Superior temporal gyrus (tissue), 1 donor: ENCODE measurements around the gene NDUFS8.

ENCODE experiments used
- DNase-seq: peaks from one replicate; pipeline ENCODE4 v3.0.0-alpha.2; 2016; ENCODE audit errors: extremely low spot score

NDUFS8 gene

DNA sequence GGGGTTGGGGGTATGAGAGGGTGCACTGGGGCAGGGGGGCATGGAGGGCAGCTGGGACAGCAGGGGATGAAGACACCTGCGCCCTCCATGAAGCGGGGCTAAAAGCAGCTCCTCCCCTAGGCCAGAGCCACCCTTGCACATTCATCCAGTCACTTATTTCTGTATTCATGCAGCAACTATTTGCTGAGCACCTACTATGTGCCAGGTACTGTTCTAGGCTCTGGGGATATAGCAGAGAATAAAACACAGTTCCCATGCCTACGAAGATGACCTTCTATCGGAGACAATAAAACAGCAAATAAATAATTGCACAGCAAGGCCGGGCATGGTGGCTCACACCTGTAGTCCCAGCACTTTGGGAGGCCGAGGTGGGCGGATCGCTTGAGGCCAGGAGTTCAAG lies 15.0 kb upstream of the NDUFS8 start:
- DNase-seq = no peak

DNA sequence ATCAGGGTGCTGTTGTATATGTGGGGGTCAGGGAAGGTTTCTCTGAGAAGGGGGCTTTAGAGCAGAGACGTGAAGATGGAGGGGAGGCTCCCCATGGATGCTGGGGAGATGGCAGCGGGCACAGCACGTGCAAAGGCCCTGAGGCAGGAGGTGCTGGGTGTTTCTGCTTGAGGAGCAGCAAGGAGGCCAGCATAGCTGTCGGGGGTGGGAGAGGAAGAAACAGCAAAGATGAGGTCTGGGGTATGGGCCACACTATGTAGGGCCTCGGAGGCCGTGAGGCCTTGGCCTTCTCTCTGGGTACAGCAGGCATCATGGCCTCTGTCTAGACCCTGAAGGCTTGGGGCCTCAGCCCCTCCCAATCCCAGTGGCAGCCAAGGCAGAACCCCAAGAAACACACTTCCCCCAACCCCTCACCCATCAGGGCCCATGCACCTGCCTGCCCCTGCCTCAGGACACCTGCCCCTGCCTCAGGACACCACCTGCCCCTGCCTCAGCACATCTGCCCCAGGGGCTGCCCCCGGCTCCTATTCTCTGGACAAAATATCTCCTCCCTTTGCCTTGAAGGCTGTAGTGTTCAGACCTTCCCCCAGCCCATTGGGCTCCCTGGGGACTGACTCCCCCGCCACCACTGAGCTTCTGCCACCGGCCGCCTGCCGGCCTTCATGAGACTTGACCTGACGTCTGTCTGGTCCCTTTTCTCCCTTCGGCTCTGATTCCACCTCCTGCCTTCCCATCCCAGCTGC lies 14.1 kb upstream of the NDUFS8 start:
- no peak for DNase-seq

DNA sequence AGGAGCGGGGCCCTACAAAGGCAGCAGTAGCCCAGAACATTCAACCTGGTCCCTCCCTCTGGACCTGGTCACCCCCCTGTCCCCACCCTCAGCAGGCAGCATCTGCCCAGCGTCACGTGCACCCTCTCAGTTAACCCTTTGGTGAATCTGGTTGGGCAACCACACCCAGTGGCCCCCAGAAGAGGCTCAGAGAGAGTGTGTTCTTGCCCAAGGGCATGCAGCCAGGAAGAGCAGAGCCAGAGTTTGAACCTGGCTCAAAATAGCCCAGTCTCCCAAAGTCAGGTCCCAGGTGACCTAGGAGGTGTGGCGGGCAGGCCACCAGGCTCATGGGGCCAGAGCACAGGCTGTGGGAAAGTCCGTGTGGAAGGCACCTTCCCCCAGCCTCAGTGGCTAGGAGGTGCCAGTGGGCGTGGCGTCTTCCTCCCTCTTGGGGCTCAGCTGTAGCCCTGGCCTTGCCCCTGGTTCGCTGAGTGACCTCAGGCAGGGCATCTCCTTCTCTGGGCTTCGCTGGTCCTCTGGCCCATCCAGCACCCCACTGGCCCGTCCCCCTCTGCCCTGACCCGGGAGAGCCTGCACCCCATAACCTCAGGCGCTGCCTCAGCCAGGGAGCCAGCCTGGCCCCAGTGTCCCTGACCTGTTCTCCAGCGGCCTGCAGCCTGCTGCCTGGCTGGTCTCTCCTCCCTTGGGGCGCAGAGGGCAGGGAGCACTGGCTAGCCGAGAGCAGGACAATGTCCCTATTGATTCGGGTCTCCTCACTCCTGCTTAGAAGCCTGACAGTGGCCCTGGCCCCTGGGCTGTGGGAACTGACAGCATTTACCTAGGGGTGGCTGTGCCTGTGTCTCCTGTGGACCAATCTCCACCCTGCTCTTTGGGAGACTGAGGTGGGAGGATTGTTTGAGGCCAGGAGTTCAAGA lies 13.3 kb upstream of the NDUFS8 start:
- no peak for DNase-seq

DNA sequence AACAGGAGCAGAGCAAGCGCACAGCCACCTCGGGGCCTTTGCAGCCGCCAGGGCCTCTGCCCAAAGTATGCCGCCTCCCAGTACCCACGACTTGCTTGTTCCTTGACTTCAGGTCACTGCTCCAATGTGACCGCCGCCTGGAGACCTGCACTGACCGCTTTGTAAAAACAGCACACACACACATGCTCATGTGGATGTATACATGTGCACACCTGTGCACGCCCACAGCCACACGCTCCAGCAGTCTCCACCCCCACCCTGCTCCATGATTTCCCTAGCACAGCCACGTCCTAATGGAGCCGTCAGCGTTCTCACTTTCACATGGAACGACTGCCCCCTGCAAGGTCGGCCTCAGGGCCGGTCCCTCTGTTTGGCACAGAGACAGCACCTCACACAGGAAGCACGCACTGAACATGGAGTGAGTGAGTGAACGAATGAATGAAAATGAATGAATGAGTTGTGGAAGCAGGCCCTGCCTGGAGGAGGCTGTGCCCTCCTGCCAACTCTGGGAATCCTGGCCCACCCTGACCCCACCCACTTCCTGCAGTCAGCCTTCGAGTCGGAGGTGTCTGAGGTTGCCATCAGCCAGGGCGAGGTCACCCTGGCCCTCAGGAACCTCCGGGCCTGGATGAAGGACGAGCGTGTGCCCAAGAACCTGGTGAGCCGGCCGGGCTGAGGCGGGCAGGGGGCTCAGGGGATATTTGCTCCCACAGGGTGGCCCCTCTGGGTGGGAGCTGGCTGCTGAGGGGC lies 12.3 kb upstream of the NDUFS8 start:
- DNase-seq = no peak

DNA sequence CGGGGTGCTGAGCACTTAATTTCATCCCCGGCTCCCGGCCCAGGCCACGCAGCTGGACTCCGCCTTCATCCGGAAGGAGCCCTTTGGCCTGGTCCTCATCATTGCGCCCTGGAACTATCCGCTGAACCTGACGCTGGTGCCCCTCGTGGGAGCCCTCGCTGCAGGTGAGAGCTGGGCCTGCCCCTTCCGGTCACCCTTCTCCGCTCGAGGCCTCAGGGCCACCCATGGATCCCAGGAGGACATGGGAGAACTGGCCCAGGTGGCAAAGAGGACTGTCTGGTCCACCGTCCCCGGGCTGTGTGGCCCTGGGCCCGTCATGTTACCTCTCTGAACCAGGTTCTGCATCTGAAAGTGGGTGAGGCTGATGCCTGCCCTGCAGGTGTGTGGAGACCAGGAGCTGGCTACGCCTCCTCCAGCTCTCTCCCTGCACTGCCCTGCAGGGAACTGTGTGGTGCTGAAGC lies 11.7 kb upstream of the NDUFS8 start:
- no peak for DNase-seq

DNA sequence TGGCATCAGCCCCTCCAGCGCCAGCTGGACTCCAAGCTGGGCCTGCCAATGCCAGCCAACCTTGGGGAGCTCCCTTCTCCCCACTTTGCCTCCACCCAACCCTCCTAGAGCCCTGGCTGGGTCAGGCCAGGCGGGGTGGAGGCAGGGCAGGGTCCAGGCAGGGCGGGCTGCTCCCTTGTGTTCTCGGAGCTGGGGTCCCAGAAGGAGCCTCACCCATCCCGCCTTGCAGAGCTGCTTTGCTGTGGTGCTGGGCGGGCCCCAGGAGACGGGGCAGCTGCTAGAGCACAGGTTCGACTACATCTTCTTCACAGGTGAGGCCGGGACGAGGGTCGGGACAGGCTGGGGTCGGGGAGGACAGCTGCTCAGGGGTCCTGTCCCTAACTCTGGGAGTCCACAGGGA lies 11.0 kb upstream of the NDUFS8 start:
- no peak for DNase-seq

DNA sequence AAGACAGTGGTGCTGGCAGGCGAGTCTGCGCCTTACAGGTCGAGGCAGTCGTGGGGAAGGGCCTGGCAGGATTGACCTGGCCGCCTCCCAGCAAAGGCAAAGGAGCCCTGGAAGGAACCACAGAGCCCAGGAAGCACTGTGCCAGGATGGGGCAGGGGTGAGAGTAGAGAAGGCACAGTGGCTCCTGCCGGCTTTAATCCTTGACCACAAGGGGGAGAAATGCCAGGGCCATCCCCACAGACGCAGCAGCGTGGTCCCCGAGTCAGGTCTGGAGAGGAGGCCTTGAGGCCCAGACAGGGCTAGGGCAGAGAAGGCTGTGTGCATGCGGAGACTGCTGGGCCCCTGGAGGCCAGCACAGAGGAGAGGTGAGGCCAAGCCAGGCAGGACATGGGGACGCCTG lies 9.9 kb upstream of the NDUFS8 start:
- no peak for DNase-seq

DNA sequence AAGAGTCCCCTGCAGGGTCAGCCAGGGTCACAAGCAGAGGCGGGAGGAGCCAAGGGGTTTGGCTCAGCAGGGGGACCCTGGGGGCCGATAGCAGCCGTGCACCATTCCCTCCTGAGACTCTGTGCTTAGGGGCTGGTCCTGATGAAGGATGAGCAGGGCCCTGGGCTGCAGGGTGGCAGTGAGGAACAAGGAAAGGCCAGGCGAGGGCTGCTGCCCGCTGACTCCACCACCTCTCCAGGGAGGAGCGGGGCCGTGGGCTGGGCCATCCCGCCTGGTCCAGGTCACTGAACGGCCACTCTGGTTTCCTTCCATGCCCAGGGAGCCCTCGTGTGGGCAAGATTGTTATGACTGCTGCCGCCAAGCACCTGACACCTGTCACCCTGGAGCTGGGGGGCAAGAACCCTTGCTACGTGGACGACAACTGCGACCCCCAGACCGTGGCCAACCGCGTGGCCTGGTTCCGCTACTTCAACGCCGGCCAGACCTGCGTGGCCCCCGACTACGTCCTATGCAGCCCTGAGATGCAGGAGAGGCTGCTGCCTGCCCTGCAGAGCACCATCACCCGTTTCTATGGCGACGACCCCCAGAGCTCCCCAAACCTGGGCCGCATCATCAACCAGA lies 9.2 kb upstream of the NDUFS8 start:
- no peak for DNase-seq

DNA sequence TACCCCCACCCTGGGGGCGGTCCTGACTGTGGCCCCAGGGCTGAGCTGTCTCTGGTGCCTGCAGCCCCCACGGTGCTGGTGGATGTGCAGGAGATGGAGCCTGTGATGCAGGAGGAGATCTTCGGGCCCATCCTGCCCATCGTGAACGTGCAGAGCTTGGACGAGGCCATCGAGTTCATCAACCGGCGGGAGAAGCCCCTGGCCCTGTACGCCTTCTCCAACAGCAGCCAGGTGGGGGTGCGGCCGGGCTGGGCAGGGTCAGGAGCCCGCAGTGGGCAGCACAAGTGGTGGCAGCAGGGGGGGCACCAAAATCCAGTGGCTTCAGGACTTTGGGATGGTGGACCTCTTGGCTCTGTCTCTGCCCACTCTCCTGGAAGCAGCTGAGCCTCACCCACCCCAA lies 8.0 kb upstream of the NDUFS8 start:
- no peak for DNase-seq

DNA sequence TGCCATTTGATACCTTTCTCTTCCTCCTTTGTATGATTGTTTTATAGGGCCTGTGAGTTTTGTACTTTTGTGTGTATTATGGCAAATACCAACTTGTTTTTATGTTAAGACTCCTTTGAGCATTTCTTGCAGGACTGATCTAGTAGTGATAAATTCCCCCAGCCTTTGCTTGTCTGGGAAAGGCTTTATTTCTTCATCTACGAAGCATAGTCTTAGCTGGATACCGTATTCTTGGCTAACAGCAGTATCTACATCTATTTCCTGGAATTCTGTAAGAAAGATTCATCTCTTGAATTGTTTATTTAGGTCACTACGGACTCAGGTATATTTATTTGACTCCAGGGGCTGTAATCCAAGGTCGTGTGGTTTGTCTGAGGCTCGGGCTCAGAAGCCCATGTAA lies 6.0 kb upstream of the NDUFS8 start:
- DNase-seq = no peak

DNA sequence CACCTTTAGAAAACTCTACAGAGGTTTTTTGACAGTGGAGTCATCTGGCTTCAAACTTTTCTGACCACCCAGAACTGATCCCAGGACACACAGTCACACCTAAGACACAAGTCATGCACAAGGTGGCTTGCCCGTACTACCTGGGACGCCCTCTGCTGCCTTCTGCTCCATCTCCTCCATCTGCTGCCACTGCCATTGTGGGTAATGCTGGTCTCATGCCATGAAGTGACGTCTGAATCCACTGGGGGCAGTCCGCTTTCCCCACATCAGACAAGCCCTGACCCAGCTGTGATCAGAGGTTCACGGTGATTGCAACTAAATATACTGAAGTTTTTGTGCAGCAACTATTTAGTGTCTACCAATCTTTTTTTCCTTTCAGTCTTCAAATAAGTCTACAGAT lies 5.4 kb upstream of the NDUFS8 start:
- no peak for DNase-seq

DNA sequence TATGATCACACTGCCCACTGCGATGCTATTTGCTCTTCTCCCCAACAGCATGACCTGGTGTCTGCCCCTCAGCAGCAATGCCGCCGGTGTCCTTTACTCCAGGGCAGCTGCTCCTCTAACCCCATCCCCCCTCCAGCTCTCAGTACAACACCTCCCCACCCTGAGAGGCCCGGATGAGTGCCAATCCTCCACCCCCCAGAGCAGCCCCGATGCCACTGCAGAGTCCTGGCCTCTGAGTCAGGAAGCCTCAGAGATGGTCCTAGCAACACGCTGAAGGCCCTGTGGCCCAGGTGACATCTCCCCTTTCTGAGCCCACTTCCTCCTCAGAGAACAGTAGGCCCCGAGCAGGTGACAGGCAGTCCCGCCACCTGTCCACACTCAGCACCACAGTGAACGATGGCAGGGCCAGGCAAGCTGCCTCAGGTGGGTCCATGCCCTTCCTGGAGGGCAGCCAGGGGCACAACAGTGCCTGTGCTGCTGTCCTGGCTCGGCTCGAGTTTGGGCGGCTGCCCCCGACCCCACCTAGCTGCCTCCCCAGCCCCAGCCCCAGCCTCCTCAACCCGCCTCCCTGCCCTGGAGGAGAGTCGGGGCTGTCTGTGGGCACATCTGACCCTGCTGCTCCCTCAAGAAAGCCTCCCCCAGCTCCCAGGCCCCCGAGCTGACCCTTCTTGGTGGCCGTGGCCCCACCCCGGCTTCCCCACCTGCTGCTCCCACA lies 3.9 kb upstream of the NDUFS8 start:
- DNase-seq = no peak

DNA sequence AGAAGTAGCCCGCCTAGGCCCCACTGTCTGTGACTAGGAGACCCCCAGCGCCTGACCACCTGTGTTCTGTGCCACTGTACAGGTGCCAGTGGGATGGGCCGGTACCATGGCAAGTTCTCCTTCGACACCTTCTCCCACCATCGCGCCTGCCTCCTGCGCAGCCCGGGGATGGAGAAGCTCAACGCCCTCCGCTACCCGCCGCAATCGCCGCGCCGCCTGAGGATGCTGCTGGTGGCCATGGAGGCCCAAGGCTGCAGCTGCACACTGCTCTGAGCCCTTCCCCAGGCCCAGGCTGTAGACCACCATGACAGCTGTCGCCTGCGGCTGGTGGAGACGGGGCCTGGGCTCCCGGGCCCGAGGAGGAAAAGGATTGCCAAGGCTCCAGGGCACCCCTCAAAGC lies 2.8 kb upstream of the NDUFS8 start:
- DNase-seq = no peak

DNA sequence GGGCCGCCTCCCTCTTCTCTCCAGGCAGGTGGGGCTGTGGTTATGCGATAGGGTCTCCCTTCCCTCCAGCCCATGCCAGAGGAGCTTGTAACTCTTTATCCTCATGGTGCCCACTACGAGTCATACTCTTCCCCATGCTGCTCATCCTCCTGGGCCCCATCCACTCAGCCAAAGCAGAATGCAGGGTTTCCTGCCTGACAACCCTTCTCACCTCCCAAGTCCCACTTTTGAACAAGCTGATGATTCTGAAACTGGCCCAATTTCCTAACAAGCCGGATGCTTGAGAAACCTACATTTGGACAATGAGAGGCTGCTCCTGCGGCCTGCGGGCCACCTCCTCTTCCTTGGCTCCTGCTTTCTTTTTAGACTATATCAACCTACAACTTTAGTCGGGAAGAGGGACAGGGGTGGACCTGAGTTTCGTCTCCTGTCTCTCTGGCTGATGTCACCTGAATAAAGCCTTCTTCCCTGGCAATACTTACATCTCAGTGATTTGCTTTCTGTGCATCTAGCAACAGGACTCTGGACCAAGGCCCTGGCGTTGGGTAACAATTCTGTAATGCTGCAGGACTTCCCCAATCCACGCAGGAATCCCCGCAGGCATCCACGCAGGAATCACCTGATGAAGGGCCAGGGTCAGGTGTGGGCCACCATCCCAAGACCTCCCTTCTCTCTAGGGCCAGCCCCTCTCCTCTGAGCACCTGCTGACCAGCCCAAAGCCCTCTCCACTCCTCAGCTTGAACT lies 1.5 kb upstream of the NDUFS8 start:
- no peak for DNase-seq

DNA sequence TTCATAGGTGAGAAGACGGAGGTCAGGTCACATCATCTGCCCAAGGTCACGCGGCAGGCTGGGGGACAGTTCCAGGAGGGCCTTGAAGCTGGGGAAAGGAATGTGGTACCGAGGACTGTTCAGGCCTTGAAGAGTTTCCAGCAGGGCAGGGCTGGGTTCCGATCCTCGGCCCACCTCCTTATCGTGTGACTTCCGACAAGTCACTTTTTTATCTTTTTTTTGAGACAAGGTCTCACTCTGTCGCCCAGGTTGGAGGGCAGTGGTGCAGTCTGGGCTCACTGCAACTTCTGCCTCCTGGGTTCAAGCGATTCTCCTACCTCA lies 623 bp downstream of the NDUFS8 start:
- no peak for DNase-seq

DNA sequence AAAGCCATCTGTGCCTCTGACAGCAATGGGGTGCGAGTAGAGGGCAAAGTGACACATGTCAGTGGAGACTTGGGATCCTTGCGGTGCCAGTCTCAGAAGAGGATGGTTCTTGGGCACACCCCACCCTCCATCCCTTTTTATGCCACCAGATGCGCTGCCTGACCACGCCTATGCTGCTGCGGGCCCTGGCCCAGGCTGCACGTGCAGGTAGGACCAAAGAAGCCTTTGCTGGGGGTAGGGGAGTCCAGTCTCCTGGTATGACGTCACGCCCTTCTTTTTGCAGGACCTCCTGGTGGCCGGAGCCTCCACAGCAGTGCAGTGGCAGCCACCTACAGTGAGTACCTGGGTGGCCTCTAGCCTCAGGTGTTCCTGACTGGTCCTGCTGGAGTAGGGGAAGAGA lies 1.5 kb downstream of the NDUFS8 start:
- DNase-seq = no peak

DNA sequence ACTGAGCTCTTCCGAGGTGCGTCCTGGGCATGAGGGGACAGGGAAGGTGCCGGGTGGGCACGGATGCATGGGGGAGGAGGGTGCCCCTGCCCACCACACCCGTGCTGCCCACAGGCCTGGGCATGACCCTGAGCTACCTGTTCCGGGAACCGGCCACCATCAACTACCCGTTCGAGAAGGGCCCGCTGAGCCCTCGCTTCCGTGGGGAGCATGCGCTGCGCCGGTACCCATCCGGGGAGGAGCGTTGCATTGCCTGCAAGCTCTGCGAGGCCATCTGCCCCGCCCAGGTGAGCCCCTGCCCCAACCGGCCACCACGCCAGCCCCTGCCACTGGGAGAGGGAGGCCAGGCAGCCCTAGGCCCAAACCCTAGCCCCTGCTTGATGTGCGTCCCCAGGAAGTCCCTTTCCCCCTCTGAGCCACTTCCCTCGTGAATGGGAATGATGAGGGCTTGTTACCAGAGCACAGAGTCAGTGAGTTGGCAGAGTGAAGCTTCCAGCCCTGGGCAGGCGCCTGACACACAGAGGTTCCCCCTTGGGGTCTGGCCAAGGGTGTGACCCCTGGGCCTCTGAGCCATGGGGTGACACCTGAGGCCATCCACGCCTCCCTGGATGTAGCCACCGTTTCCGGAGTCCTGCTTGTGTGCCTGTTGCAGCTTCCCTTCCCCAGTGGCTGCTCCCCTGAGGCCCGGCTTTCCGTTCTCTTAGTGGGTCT lies 2.7 kb downstream of the NDUFS8 start:
- no peak for DNase-seq

DNA sequence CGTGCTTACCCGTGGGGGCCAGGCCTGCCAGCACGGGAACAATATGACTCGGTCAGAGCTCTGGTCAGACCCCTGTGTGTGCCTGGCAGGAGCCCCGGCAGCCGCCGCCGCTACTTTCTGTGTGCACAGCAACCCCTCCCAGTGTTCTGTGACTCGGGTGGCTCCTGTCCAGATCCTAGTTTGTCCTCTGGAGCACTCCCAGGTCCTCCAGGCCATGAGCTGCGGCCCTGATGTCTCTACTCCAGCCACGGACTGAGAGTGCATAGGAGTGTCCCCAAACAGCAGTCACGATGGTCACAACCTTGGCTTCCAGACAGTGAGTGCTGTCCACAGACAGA lies 3.2 kb downstream of the NDUFS8 start:
- no peak for DNase-seq

DNA sequence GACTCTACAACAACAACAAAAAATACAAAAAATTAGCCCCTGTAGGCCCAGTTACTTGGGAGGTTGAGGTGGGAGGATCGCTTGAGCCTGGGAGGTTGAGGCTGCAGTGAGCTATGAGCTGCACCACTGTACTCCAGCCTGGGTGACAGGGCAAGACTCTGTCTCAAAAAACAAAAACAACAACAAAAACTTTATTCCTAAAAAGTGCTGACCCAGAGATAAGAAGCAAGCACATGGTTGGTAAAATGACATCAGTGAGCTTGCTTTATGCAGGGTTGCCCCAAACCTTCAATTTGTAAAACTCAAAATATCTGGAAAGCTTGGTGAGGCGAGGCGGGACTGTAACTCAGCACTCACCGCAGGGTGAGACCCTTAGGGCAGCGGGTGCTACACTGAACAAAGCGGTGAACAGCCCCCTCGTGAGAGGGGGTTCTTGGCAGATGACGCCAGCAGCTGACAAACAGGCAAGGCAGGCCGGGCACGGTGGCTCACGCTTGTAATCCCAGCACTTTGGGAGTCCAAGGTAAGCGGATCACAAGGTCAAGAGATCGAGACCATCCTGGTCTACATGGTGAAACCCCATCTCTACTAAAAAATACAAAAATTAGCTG lies 4.9 kb downstream of the NDUFS8 start:
- no peak for DNase-seq
